SK-N-SH treated with all-trans-retinoic acid at 6 μM for 48 hours (cell line): ENCODE results near the gene RAP2A.

Experiments
- CREB5 ChIP-seq: fragments of 250-450 bp; sonication (Bioruptor Pico); IDR thresholded peaks from 2 replicates; pipeline ENCODE4 v1.5.1; 2020; ENCODE audit warnings: low read depth, mild to moderate bottlenecking, moderate library complexity
- GLIS3 ChIP-seq: fragments of 250-450 bp; sonication (Bioruptor Pico); IDR thresholded peaks from 2 replicates; pipeline ENCODE4 v1.5.0; 2020; ENCODE audit warnings: mild to moderate bottlenecking, moderate library complexity
- PPARA ChIP-seq: fragments of 250-450 bp; sonication (Bioruptor Pico); IDR thresholded peaks from 2 replicates; pipeline ENCODE4 v1.5.0; 2020; ENCODE audit warnings: mild to moderate bottlenecking, borderline replicate concordance
- RARB ChIP-seq: fragments of 250-450 bp; sonication (Bioruptor Pico); IDR thresholded peaks from 2 replicates; pipeline ENCODE4 v1.8.0; 2021; ENCODE audit warnings: mild to moderate bottlenecking, moderate library complexity
- TSHZ2 ChIP-seq: fragments of 250-450 bp; sonication (Bioruptor Pico); IDR thresholded peaks from 2 replicates; pipeline ENCODE4 v1.5.0; 2020; ENCODE audit warnings: mild to moderate bottlenecking, moderate library complexity
- ZFP30 ChIP-seq: fragments of 450-650 bp; formaldehyde crosslinking; IDR thresholded peaks from 2 replicates; pipeline ENCODE4 v1.5.0; 2022; ENCODE audit warnings: mild to moderate bottlenecking, moderate library complexity
- ZNF565 ChIP-seq: fragments of 450-650 bp; formaldehyde crosslinking; conservative IDR thresholded peaks from 2 replicates; pipeline ENCODE4 v1.5.0; 2020; ENCODE audit warnings: low read depth, mild to moderate bottlenecking, moderate library complexity
- ZNF70 ChIP-seq: fragments of 450-650 bp; formaldehyde crosslinking; IDR thresholded peaks from 2 replicates; pipeline ENCODE4 v1.5.0; 2020; ENCODE audit warnings: mild to moderate bottlenecking, moderate library complexity

- TF ChIP-seq CREB5 (CRISPR knock-in tag), result no peak
- no peak for TF ChIP-seq ZNF565
- no peak for TF ChIP-seq TSHZ2 (CRISPR knock-in tag)
- no peak for TF ChIP-seq PPARA (CRISPR knock-in tag)
- TF ChIP-seq ZFP30 (CRISPR knock-in tag), result no peak
- TF ChIP-seq RARB (CRISPR knock-in tag), result no peak
- no peak for TF ChIP-seq ZNF70 (CRISPR knock-in tag)
- TF ChIP-seq GLIS3, result no peak
These were observed 3.8 kb downstream of the RAP2A start for GRCh38 chr13:97437729-97438128.
